Measurements from ENCODE around the gene OR51V1.

Gene OR51V1

GRCh38 chr11:5237420-5237819 is 36.9 kb upstream of the OR51V1 start:
- H3K4me3 ChIP-seq (ENCODE audit: low read length), result no peak overlapping the region
- TF ChIP-seq CTCF (conservative IDR thresholded peaks at IDR 0.05; ENCODE audit: low read length), result no peak
- DNase-seq (ENCODE audit: low read depth), result no peak

DNA sequence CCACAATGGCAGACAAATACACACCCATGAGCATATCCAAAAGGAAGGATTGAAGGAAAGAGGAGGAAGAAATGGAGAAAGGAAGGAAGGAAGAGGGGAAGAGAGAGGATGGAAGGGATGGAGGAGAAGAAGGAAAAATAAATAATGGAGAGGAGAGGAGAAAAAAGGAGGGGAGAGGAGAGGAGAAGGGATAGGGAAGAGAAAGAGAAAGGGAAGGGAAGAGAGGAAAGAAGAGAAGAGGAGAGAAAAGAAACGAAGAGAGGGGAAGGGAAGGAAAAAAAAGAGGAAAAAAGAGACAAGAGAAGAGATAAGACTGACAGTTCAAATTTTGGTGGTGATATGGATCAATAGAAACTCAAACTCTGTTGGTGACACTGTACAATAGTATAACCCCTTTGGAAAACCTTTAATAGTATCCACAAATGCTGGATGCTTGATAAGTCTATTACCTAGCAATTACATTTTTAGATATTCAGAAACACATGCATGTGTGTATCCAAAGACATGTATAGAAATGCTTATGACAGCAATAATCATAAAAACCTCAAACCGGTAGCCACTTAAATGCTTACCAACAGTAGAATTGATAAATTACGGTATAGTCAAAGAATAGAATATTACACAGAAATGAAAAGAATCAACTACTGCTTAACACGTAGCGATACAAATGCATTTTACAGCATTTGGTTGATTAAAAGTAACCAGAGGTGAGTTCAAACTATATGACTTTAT is 35.0 kb upstream of the OR51V1 start:
- no peak for DNase-seq (ENCODE audit: low read depth)
- H3K4me3 ChIP-seq (ENCODE audit: low read length), result no peak overlapping the region
- no peak for TF ChIP-seq CTCF (conservative IDR thresholded peaks at IDR 0.05; ENCODE audit: low read length)

GRCh38 chr11:5234381-5234834 is 33.9 kb upstream of the OR51V1 start, which contains the start of gene HBD:
Gene HBD, minus strand, starts transcription at chr11:5234483. Its CDS starts 50 bp downstream, at chr11:5234433.
- no peak within 1 kb of the TSS for H3K4me3 ChIP-seq (ENCODE audit: low read length)
- DNase-seq (ENCODE audit: low read depth), result peak; percentile 17
- TF ChIP-seq CTCF (conservative IDR thresholded peaks at IDR 0.05; ENCODE audit: low read length), result no peak

DNA sequence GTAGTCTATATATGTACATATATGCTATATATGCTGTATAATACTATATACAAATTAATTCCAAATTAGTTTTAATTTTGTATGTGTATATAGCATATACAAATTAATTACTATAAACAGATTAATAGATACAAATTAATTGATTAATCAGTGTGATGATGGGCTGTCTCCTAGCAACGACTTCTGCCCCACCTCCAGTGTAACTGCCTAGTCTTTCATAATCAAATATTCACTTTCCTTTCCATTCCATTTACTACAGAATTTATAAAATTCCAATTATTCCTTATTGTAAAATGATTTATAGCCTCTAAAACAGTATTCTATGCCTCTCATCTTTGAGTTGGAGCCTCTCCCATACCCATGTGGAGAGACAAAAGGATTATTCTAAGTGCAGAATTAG is 32.8 kb upstream of the OR51V1 start:
- TF ChIP-seq CTCF (conservative IDR thresholded peaks at IDR 0.05; ENCODE audit: low read length), result no peak
- DNase-seq (ENCODE audit: low read depth), result no peak
- no peak overlapping the region for H3K4me3 ChIP-seq (ENCODE audit: low read length)

- no peak overlapping the region for H3K4me3 ChIP-seq (ENCODE audit: low read length)
- TF ChIP-seq CTCF (conservative IDR thresholded peaks at IDR 0.05; ENCODE audit: low read length), result no peak
- no peak for DNase-seq (ENCODE audit: low read depth)
Observed at GRCh38 chr11:5232821-5233220, 32.3 kb upstream of the OR51V1 start.

GRCh38 chr11:5232176-5232575 is 31.7 kb upstream of the OR51V1 start:
- no peak overlapping the region for H3K4me3 ChIP-seq (ENCODE audit: low read length)
- TF ChIP-seq CTCF (conservative IDR thresholded peaks at IDR 0.05; ENCODE audit: low read length), result no peak
- no peak for DNase-seq (ENCODE audit: low read depth)

DNA sequence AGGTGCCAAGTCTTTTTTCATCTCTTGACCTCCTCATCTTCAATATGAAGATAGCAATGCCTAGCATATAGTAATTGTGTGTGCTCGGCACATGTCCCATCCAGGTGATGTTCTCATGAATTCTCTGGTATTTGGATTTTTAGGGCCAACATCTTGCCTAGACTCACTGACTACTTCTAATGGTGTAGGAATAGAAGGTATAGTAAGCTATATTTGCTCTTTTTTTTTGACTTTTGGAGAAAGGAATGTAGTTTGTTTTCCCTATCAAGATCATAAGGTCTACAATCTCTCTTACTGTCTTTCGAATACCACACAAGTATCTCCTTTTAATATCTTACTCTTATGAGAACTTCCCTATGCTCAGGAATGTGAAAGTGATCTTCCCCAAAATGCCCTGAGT is 30.6 kb upstream of the OR51V1 start:
- DNase-seq (ENCODE audit: low read depth), result no peak
- no peak for TF ChIP-seq CTCF (conservative IDR thresholded peaks at IDR 0.05; ENCODE audit: low read length)

More for the DNA sequence above, 30.6 kb upstream of the OR51V1 start:
- H3K4me3 ChIP-seq (ENCODE audit: low read length), result no peak overlapping the region
